Measurements from ENCODE around the gene COMMD6.

- TF ChIP-seq CTCF (IDR thresholded peaks at IDR 0.05; ENCODE audit: low read length): no peak
- no peak for TF ChIP-seq EZH2 (IDR thresholded peaks at IDR 0.05; ENCODE audit: borderline replicate concordance, low read length)
Measured at GRCh38 chr13:75558145-75558840, 20.7 kb upstream of the COMMD6 start.

Data from OCI-LY1 (cell line).